HG02840 (cell line): Measurements from ENCODE around the gene TTC27.

Experiments used
- ATAC-seq: cut with Tn5 transposase; IDR thresholded peaks from one replicate; pipeline ENCODE4 v1.9.1; 2021; ENCODE audit warnings: mild to moderate bottlenecking, moderate library complexity, moderate number of reproducible peaks; ENCODE audit not compliant: unreplicated experiment, low FRiP score

TTC27 gene

DNA sequence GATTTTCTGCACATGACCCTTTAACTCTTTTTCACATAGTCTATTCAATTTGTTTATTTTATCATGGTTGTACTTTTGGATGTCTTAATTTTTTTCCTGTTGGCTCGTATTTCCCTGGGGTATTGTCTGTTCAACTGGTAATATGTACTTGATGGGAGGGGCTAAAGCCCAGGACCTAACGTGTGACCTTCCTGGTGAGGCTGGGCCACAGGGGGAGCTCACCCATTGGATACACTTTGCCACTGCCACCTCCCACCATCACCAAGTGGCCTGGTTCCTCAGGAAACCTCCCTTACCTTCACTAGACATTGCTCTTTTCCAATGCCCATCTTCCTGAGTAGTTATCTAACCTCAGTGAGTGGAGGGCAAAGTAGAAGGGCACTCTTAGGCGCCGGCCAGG is 175.0 kb downstream of the TTC27 start:
- no peak for ATAC-seq

- ATAC-seq: no peak
Observed at GRCh38 chr2:32804205-32804604, 176.4 kb downstream of the TTC27 start.

DNA sequence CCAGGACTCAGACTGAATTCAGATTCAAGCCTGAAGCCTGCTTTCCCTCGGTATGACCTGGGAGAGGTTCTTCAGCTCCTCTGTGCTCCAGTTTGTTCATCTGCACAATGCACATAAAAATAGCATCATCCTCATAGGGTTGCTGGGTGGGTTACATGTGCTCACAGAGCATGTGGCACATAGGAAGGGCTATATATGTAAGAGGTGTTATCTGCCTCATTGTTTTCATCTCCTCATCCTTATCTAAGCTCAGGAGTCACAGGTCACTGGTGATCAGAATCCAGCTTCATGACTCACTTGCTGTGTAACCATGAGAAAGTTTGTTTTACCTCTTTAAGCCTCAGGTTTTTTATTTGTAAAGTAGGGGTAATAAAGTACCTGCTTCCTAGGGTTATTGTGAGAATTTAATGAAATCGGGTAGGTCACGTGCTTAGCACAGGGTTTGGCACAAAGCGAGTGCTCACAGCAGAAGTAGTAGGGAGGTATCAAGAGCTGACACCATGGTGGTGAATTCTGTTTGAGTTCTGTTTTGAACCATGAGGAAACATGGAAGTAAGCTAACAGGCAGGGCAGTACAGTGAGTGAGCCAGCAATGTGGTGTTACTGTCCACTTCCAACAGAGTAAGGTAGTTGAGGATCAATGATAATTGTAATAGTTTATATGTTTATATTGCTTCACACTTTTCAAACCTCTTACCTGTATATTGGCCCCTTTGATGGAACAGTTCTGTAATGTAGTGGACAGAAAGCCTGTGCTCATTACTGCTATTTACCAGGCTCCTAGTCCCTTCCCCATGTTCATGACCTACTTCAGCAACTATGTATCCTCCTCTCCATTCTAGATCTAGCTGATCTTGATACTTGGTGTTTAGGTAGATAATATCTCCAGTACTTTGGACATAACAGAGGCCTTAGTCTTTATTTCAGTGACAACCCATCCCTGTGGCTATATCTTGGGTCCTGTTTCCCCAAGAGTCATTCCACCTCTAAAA is 177.6 kb downstream of the TTC27 start:
- ATAC-seq: no peak

- ATAC-seq: no peak
Observed at GRCh38 chr2:32806857-32807256, 179.0 kb downstream of the TTC27 start.

DNA sequence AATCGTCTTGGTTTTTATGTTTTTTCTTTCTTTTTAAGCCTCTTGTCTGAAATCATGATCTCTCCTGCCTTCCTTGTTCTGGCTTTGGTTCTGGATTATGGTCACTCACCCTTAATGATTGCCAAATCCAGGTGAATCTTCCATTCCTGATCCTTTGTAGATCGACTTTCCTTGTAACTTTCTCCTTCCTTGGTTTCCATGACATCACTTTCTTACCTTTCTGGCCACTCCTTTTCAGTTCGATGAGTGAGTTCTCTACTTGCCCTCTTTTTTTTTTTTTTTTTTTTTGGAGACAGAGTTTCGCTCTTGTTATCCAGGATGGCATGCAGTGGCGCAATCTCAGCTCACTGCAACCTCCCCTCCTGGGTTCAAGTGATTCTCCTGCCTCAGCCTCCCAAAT is 179.8 kb downstream of the TTC27 start:
- no peak for ATAC-seq

DNA sequence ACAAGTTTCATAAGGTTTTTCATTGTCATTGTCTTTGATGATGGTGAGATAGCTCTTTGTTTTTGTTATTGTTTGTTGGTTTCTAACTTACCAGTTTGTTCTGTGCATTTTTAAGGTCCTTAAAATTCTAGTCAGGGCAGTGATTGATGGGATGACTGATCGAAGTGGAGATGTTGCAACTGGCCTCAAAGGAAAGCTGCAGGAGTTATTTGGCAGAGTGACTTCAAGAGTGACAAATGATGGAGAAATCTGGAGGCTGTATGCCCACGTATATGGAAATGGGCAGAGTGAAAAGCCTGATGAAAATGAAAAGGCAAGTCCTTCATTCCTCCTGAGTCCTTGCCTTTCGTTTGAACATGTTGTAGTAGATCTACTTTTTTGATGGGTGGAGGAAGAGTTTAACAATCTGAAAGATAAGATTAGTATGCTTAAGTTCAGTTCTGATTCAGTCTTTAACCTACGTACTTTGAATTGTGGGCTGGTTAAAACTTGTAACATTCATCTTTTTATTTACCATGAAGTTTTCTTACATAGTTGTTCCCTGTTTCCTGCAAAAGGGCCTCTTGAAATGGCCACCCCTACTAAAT is 183.2 kb downstream of the TTC27 start:
- no peak for ATAC-seq

DNA sequence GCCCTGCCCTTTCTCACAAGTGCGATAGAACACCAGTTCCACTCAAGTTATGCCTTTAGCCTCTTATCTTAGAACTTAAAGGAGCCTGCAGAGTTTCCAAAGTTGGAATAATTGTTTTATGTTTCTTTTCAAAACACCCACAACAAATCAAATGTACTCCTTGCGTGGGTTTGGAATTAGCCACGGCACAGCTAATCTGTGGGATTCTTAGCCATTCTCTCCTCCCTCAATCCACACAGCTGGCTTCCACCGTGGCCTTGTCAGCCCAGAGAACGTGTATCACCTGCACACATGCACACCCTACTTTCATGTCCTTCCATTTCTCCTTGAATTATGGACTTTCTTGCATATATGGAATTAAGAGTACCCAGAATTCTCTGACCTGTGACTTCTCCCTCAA is 183.8 kb downstream of the TTC27 start:
- ATAC-seq: no peak

- ATAC-seq: no peak
Observed at GRCh38 chr2:32812316-32812715, 184.5 kb downstream of the TTC27 start.

- no peak for ATAC-seq
Observed at GRCh38 chr2:32820088-32820487, 192.2 kb downstream of the TTC27 start.

- ATAC-seq: no peak
Observed at GRCh38 chr2:32820701-32821100, 192.9 kb downstream of the TTC27 start.

DNA sequence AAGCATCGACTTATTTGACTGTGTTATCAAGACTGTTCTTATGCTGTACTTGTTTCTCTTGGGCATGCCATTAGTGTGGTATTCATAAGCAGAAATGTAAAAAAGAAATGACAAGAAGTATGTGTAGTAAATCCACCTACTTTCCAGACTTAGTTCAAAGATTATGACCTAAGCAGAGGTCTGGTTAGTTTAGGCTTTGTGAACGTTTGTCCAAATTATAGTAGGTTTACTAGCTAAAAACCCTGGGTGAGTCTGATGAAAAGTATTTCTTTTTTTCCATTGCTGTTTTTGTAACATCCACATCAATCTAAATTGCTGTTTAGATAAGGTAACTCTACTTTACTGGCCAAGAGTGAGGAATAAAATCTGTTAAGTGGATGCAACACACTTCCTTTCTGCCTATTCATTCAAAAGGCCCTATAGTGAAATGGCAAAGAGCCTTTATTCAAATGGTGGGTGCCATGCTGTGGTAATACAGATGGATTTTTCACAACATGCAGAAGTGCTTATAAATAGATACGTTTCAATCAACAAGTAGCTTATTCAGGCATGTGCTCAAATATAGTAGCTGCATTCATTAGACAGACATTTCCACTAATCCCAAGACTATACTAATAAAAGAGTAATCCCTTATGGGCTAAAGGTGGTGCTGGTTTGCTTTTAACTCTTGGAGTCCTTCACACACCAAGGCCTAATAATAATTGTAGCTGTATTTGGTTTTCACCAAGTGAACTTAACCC is 196.4 kb downstream of the TTC27 start:
- no peak for ATAC-seq

DNA sequence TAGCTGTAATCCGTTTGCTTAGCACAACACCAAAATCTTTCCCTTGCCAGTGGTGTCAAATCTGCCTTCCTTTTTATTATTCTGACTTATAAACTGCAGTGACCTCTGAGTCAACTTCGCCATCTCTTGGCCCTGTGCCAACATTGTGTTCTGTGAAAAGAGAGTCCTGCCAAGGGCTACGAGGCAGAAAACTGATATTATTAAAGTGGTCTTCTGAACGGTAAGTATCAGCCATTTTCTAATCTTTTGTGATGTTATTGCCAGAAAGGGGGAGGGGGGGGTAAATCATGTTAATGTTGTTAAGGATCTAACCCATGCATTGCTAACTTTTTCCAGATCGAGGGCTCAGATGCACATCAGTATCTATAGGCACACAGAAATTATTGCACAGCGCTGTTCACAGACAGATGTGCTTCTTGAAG is 197.5 kb downstream of the TTC27 start:
- ATAC-seq: no peak

DNA sequence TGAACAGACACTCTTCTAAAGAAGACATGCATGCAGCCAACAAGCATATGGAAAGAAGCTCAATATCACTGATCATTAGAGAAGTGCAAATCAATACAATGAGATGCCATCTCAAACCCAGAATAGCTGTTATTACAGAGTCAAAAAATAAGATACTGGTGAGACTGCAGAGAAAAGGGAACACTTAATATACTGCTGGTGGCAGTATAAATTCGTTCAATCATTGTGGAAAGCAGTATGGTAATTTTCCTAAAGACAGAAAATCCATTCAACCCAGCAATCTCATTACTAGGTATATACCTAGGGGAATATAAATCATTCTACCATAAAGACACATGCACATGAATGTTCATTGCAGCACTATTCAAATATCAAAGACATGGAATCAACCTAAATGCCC is 202.3 kb downstream of the TTC27 start:
- no peak for ATAC-seq

DNA sequence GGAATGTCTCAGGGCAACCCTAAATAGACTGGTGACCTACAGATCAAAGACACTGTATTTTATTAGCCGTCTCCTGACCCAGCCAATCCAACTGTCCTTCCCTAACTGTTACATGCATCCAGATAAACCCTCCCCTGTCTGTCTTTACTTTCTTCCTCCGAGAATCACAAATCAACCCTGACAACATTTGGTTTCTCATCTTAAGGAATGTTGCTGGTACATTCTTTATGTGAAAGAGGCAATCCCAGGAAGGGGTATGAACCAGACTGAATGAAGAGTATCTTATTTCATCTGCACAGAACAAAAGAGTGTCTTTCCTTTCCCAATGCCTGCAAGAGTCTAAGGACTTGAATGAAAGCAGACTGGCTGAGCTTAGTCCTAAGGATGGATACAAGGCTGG is 205.0 kb downstream of the TTC27 start:
- no peak for ATAC-seq

DNA sequence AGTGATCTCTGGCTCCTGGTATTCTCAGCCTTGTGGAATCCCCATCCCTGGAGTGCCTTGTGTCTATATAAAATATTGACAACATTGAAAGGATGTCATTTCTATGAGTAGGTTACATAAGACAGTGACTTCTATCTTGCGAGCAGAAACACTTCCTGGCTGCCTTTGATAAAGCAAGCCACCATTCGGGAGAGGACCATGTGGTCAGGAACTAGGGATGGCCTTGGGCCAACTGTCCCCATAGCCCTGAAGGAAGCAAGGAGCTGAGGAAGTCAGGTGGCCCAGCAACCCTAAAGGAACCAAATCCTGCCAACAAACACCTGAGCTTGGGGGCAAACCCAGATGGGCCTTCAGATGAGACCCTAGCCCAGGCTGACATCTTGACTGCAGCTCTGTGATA is 205.9 kb downstream of the TTC27 start:
- ATAC-seq: no peak

- no peak for ATAC-seq
Observed at GRCh38 chr2:32835148-32835547, 207.3 kb downstream of the TTC27 start.

- ATAC-seq: no peak
Observed at GRCh38 chr2:32836933-32837332, 209.1 kb downstream of the TTC27 start.

DNA sequence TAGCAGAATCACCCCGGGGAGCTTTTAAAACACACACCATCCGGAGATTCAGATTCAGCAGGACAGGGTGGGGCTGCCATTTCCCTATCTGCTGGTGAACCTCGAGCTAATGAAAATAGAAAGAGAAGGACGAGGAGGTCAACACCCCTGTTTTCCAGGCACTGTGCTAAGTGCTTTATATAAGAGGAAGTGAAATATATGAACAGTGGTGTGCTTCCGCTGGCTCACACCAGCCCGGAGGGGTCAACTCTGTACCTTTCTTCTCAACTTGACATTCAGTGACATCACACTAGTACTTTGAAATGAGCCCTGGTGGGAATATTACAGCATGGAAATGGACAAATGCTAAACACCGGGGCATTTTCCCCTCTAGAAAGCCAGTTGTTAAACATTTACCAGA is 210.6 kb downstream of the TTC27 start:
- peak; percentile 75 for ATAC-seq

DNA sequence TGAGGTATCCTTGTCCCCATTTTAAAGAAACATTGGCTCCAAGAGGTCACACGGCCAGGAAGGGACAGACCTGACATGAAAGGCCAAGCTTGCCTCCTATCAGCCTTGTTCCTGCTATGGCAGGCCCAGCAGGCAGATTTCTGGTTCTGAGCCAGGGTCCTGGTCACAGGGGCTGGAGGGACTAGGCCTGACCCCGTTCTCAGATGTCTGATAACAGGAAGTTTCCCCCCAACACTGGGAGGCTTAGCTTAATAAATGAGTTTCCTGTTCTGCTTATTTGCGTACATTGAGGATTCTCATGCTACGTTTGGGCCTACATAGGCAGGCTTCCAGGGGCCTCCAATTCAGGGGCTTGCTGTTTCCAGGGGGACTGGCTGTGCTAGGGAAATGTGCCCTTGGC is 211.1 kb downstream of the TTC27 start:
- ATAC-seq: no peak

GRCh38 chr2:32841931-32842898 is 214.4 kb downstream of the TTC27 start:
- no peak for ATAC-seq
